ENCODE results near the gene PCDHA6.
"Not testable (repeated sequence)": the region's sequence is repeated elsewhere in the genome, so short reads cannot be mapped to it uniquely, and the experiment has no call there.

The PCDHA6 gene

GRCh38 chr5:140827704-140828361, at the start of gene PCDHA6:
Gene PCDHA6 (plus strand): TSS chr5:140827960. CDS start chr5:140828092, 132 bp downstream.
- no peak for DNase-seq (ENCODE audit: low spot score)

- DNase-seq (ENCODE audit: low spot score), result no peak
These were observed 47.2 kb upstream of the PCDHA6 start for GRCh38 chr5:140780512-140780911.

- no peak for DNase-seq (ENCODE audit: low spot score)
These were observed 41.7 kb upstream of the PCDHA6 start, which contains the start of gene PCDHA1 for GRCh38 chr5:140785905-140786686. Gene PCDHA1 (plus strand): TSS chr5:140786140.

GRCh38 chr5:140787422-140787821, 40.3 kb upstream of the PCDHA6 start:
- not testable (repeated sequence) for DNase-seq (ENCODE audit: low spot score)

GRCh38 chr5:140787849-140788504, 39.8 kb upstream of the PCDHA6 start:
- not testable (repeated sequence) for DNase-seq (ENCODE audit: low spot score)

GRCh38 chr5:140791089-140791488, 36.7 kb upstream of the PCDHA6 start:
- no peak for DNase-seq (ENCODE audit: low spot score)

- DNase-seq (ENCODE audit: low spot score), result no peak
These were observed 33.0 kb upstream of the PCDHA6 start, which contains the start of gene PCDHA2 for GRCh38 chr5:140794595-140795258. Gene PCDHA2 (plus strand): TSS chr5:140794852.

- no peak for DNase-seq (ENCODE audit: low spot score)
These were observed 32.5 kb upstream of the PCDHA6 start for GRCh38 chr5:140795259-140795641.

GRCh38 chr5:140796072-140796717, 31.6 kb upstream of the PCDHA6 start:
- not testable (repeated sequence) for DNase-seq (ENCODE audit: low spot score)

GRCh38 chr5:140796718-140797095, 31.1 kb upstream of the PCDHA6 start:
- DNase-seq (ENCODE audit: low spot score), result no peak

GRCh38 chr5:140800816-140801493, 26.8 kb upstream of the PCDHA6 start, which contains the start of gene PCDHA3:
Gene PCDHA3 (plus strand): TSS chr5:140801057.
- no peak for DNase-seq (ENCODE audit: low spot score)

GRCh38 chr5:140801494-140801841, 26.3 kb upstream of the PCDHA6 start:
- no peak for DNase-seq (ENCODE audit: low spot score)

GRCh38 chr5:140802381-140802780, 25.4 kb upstream of the PCDHA6 start:
- DNase-seq (ENCODE audit: low spot score), result not testable (repeated sequence)

GRCh38 chr5:140802781-140803271, 24.9 kb upstream of the PCDHA6 start:
- no peak for DNase-seq (ENCODE audit: low spot score)

- DNase-seq (ENCODE audit: low spot score), result no peak
These were observed 20.7 kb upstream of the PCDHA6 start, which contains the start of gene PCDHA4 for GRCh38 chr5:140806834-140807775. Gene PCDHA4 (plus strand): TSS chr5:140807068.

- not testable (repeated sequence) for DNase-seq (ENCODE audit: low spot score)
These were observed 19.4 kb upstream of the PCDHA6 start for GRCh38 chr5:140808241-140808888.

- no peak for DNase-seq (ENCODE audit: low spot score)
These were observed 18.9 kb upstream of the PCDHA6 start for GRCh38 chr5:140808889-140809291.

- no peak for DNase-seq (ENCODE audit: low spot score)
These were observed 6.1 kb upstream of the PCDHA6 start, which contains the start of gene PCDHA5 for GRCh38 chr5:140821375-140822280. Gene PCDHA5 (plus strand): TSS chr5:140821613.

Measured in CD4-positive, alpha-beta T cell treated with Interleukin-2 at 100 ng/mL for 4 hours (primary cell).